Umbilical cord (tissue), 2 donors: ENCODE results near the gene NAA38. TPM values are rescaled to one million over a fixed set of nuclear protein-coding genes. Genes with fewer than 3 reads are reported as not detected.
"Not testable (repeated sequence)": the region's sequence is repeated elsewhere in the genome, so short reads cannot be mapped to it uniquely, and the experiment has no call there.

ENCODE experiments used
- DNase-seq: peaks from one replicate; pipeline ENCODE4 v3.0.0-alpha.2; 2015; ENCODE audit warnings: low spot score
- total RNA-seq: library from RNA; depleted of rRNA; stranded (reverse); fragments of >200 nt; gene quantifications from one replicate; pipeline ENCODE4 v1.2.3, GENCODE V29; 2014; ENCODE audit warnings: low replicate concordance; ENCODE audit not compliant: insufficient read depth

Gene NAA38
- total RNA-seq, 1 donor from 2014 or later, result 55.9 TPM

DNA sequence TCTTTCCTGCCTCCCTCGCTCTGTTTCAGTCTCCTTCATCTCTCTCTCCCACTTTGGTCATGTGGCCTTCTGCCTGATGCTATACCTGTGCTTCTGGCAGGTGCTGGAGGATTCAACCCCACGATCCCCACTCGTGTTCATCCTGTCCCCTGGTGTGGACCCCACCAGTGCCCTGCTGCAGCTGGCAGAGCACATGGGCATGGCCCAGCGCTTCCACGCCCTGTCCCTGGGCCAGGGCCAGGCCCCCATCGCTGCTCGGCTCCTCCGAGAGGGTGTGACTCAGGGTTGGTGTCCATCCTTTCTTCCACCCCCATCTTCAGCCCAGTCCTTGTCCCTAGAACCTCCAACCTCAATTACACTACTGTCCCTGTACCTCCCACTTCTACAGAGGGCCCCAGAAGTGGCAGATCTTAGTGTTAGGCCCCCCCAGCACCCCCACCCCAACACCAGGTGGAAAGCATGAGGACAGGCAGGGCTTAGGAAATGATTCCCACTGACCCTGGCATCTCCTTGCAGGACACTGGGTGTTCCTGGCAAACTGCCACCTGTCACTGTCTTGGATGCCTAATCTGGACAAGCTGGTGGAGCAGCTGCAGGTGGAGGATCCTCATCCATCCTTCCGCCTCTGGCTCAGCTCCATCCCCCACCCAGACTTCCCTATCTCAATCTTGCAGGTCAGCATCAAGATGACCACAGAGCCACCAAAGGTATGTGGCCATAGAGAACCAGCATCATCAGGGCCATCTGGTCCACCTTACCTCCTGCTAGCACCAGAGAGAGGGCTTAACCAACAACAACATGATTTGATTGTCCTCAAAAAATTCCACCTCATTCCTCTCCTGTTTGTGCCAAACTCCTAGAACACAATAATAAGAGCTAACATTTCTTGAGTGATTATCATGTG is 33.1 kb downstream of the NAA38 start:
- no peak for DNase-seq

DNA sequence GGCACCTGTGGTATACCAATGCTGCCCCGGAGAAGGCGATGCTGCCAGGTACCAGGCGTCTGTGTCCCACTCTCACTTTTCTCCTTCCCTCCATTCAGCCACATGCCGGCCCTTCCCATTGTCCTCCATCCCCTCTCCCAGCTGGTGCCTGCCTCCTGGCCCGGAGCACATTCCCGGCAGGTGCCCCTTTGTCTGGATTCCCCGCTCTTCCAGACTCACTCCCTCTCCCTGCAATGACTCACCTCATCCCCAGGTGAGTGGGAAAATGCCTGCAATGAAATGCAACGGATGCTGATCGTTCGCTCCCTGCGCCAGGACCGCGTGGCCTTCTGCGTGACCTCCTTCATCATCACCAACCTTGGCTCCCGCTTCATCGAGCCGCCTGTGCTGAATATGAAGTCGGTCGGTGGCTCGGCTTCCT is 33.8 kb downstream of the NAA38 start:
- DNase-seq, result no peak

DNA sequence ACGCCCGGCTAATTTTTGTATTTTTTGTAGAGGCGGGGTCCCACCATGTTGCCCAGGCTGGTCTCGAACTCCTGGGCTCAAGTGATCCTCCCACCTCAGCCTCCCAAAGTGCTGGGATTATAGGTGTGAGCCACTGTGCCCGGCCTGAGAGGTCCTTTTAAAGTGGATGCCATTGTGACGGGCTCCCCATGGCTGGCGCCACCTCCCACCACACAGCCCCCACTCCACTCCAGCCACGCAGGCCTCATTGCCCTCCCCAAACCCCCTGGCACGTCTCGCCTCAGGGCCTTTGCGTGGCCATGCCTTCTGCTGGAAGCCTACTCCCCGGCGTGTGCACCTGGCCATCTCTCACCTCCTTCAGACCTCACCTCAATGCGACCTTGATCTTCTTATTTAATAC is 35.2 kb downstream of the NAA38 start:
- DNase-seq, result no peak

DNA sequence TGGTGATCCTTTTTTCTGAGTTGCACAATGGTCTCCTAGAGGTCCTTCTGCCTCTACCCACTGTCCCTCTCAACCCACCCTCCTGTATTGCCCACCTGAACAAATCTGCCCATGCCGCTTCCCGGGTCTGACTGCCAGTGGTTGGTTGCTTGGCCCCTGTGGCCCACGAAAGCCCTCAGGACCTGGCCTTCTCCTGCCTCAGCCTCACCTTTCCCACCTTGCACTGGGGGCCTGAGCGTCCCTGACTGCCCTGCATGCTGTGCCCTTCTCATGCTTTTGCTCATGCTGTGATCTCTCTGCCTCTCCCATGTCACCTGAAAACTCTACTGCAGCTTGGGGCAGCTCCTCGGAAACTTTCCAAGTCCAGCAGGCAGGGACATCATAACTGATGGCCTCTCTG is 37.1 kb downstream of the NAA38 start:
- no peak for DNase-seq

- DNase-seq, result no peak
These were observed 38.4 kb downstream of the NAA38 start for GRCh38 chr17:7818746-7819645.

GRCh38 chr17:7818026-7818425 is 39.3 kb downstream of the NAA38 start:
- no peak for DNase-seq

DNA sequence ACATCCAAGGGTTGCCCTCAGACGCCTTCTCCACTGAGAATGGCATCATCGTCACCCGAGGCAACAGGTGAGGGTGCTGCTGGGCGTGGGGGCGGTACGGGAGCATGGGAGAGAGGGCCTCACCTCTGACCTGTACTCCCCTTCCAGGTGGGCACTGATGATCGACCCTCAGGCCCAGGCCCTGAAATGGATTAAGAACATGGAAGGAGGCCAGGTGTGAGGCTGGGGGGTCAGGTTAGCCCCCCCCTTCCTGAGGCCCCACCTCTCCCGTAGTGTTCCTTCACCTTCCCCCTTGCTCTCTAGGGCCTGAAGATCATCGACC is 39.8 kb downstream of the NAA38 start:
- DNase-seq, result no peak

GRCh38 chr17:7816926-7817642 is 40.3 kb downstream of the NAA38 start:
- DNase-seq, result no peak

GRCh38 chr17:7814969-7815368 is 42.4 kb downstream of the NAA38 start:
- no peak for DNase-seq

DNA sequence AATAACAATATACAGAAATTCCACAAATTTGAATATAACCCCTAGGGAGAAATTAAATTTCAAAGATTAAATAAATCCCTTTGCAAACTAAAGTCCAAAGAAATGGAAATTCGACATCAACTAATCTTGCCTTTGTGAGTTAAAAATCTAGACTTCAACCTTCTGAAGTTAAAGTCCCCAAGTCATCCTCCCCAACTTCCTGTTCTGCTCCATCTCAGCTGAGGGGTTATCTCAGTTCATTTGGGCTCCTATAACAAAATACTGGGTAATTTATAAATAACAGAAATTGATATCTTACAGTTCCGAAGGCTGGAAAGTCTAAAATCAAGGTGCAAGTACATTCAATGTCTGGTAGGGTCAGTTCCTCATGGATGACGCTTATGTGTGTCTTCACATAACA is 46.1 kb downstream of the NAA38 start:
- DNase-seq, result no peak

DNA sequence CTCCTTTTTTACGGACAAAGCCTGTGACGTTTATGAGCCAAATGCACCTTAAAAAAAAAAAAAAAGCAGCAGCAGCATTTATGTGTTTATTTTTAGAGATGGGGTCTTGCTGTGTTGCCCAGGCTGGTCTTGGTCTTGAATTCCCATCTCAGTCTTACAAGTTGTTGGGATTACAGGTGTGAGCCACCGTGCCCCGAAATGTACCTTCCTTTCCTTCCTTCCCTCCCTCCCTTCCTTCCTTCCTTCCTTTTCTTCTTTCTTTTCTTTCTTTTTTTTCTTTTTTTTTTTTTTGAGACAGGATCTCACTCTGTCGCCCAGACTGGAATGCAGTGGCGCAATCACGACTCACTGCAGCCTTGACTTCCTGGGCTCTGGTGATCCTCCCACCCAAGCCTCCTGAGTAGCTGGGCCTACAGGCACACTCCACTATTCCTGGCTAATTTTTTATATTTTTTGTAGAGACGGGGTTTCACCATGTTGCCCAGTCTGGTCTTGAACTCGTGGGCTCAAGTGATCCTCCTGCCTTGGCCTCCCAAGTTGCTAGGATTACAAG is 47.5 kb downstream of the NAA38 start:
- DNase-seq, result not testable (repeated sequence)

- no peak for DNase-seq
These were observed 48.1 kb downstream of the NAA38 start for GRCh38 chr17:7809086-7809790.

- DNase-seq, result no peak
These were observed 50.2 kb downstream of the NAA38 start for GRCh38 chr17:7807206-7807605.

Other genes starting within 250 kb of the NAA38 start
- gene FXR2, start 242.7 kb downstream of the NAA38 start, total RNA-seq, result 32.7 TPM
- 39.7 TPM for gene SAT2, start 229.7 kb downstream of the NAA38 start, total RNA-seq
- 3.9 TPM for gene SHBG, start 227.4 kb downstream of the NAA38 start, total RNA-seq
- gene ATP1B2, start 206.6 kb downstream of the NAA38 start, total RNA-seq, result 2.6 TPM
- 9.6 TPM for gene TP53, start 170.1 kb downstream of the NAA38 start, total RNA-seq
- gene WRAP53, start 169.1 kb downstream of the NAA38 start, total RNA-seq, result 2.4 TPM
- 1.9 TPM for gene EFNB3, start 152.4 kb downstream of the NAA38 start, total RNA-seq
- not detected for gene DNAH2, start 139.8 kb downstream of the NAA38 start, total RNA-seq
- 0.48 TPM for gene KDM6B, start 23.3 kb downstream of the NAA38 start, total RNA-seq
- gene TMEM88, start 2.5 kb downstream of the NAA38 start, total RNA-seq, result 1.7 TPM
- gene CYB5D1, start 444 bp upstream of the NAA38 start, total RNA-seq, result 7.9 TPM
- gene CHD3, start 31.2 kb upstream of the NAA38 start, total RNA-seq, result 88.6 TPM
- 2.6 TPM for gene RNF227, start 58.7 kb upstream of the NAA38 start, total RNA-seq
- 1.7 TPM for gene KCNAB3, start 72.3 kb upstream of the NAA38 start, total RNA-seq
- gene TRAPPC1, start 74.4 kb upstream of the NAA38 start, total RNA-seq, result 3.6 TPM
- 10.8 TPM for gene CNTROB, start 74.6 kb upstream of the NAA38 start, total RNA-seq
- gene GUCY2D, start 145.1 kb upstream of the NAA38 start, total RNA-seq, result 0.72 TPM
- gene ALOX15B, start 181.5 kb upstream of the NAA38 start, total RNA-seq, result not detected
- gene ALOX12B, start 230.2 kb upstream of the NAA38 start, total RNA-seq, result not detected